Right lobe of liver (tissue), 6 donors: ENCODE data around the gene TRIM66. TPM values are rescaled to one million over a fixed set of nuclear protein-coding genes. Genes with fewer than 3 reads are reported as not detected.

Experiments
- ATAC-seq, 4 donors: fragments of 200-7000 bp; cut with Tn5 transposase; one replicate each; pipeline ENCODE4 v1.9.1; 2020; ENCODE audit warnings: mild to moderate bottlenecking in 4 of 4, moderate library complexity in 4 of 4
- DNase-seq, 3 donors: peaks; one replicate each; pipeline ENCODE4 v3.0.0-alpha.2; 2020
- H3K27ac ChIP-seq, 3 donors: fragments of 200-600 bp; one replicate each; pipeline ENCODE4 v1.8.0; 2022
- H3K27me3 ChIP-seq, 2 donors: fragments of 200-600 bp; one replicate each; pipeline ENCODE4 v1.8.0; 2022
- H3K36me3 ChIP-seq, 4 donors: fragments of 200-600 bp; sonication (generic) in 1 of 4; one replicate each; pipeline versions ENCODE4 v1.5.1 to v1.8.0; 2017 to 2022; ENCODE audit warnings: control low read depth in 1 of 4
- H3K4me1 ChIP-seq, 4 donors: fragments of 200-600 bp; sonication (generic) in 1 of 4; one replicate each; pipeline versions ENCODE4 v1.5.1 to v1.8.0; 2017 to 2022; ENCODE audit warnings: control low read depth in 1 of 4
- H3K4me3 ChIP-seq, 3 donors: fragments of 200-600 bp; one replicate each; pipeline ENCODE4 v1.8.0; 2022
- H3K9me3 ChIP-seq, 4 donors: fragments of 200-600 bp; sonication (generic) in 1 of 4; one replicate each; pipeline versions ENCODE4 v1.5.1 to v1.8.0; 2017 to 2022; ENCODE audit warnings: control low read depth in 1 of 4
- CTCF ChIP-seq, 4 donors: fragments of 200-600 bp in 3 of 4; fragments of 450-650 bp in 1 of 4; IDR thresholded peaks; one replicate each; pipeline versions ENCODE4 v1.5.1 to v1.8.0; 2016 to 2022; ENCODE audit warnings: antibody characterized with exemption in 4 of 4, mild to moderate bottlenecking in 2 of 4
- POLR2A ChIP-seq: fragments of 450-650 bp; IDR thresholded peaks from one replicate; pipeline ENCODE4 v1.6.1; 2017; ENCODE audit warnings: antibody characterized with exemption, mild to moderate bottlenecking
- WGBS: methylation state at CpG from one replicate; pipeline ENCODE4 v1.1.6; 2018; ENCODE audit warnings: low coverage, low lambda C conversion rate; ENCODE audit not compliant: insufficient coverage; ENCODE audit errors: missing lambda C conversion rate; 5-methylcytosine and 5-hydroxymethylcytosine counted together
- intact Hi-C, 2 donors: fragments of 100-400 bp; cut with DNase I; formaldehyde crosslinking; loops; one replicate each; pipeline versions ENCODE4 v1.11.2 to v1.14.1; 2022
- total RNA-seq, 6 experiments: library from RNA; depleted of rRNA in 2 of 6; stranded (reverse); fragments of >200 nt in 2 of 6; fragmentation: NEBNext Ultra II Directional in 3 of 6; extraction: Animal tissue kit (Norgen Biotek cat#: 25700) in 3 of 6; gene quantifications; one replicate each; pipeline versions ENCODE4 v1.1.0 to v1.2.4, GENCODE V29; 2016 to 2023
- donor health status: DM: no; HTN: yes; CAD: no.
- donor health status: DM: no; HTN: no; CAD: no.
- donor health status: DM: no; HTN: no; CAD: no.
- donor health status: DM: no; HTN: yes; CAD: no.
- donor health status: DM: no; HTN: yes; CAD: no.

The TRIM66 gene
- total RNA-seq, 6 experiments from 2014 or later = 4.0 to 16.4 (median 6.9) TPM

DNA sequence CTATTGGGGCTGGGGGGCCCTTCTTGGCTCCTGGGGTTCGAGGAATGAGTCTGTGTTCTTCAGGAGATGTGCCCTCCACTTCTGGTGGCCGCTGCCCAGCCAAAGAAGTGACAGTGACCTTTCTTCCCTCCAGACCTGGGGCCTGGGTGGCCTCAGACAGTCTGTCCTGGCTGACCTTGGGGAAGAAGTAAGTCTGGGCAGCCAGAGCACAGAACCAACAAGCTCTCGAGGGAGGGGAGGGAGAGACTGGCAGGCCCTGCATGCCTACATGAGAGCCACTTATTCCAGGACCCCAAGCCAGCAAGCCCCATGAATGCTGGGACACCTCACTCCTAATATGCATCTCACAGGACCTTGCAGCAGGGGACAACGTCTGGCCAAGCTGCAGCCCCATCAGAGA is 61.3 kb downstream of the TRIM66 start:
- peaks cover 0 to 61% (median 31%) of the 10 kb centered on the region in 4 donors for H3K36me3 ChIP-seq
- no CpG with 5 or more reads among the region's 4 CpGs for WGBS
- intact Hi-C loops = no loop called here

GRCh38 chr11:8617063-8617462 is 65.4 kb downstream of the TRIM66 start:
- intact Hi-C loops = no loop called here
- DNase-seq = no peak
- Histone ChIP-seq H3K27me3 (no peaks in the 10 kb centered on the region), H3K4me3 (no peak overlapping the region), H3K36me3 (peaks cover 0 to 37% (median 13%) of the 10 kb centered on the region in 4 donors), H3K9me3 (no peaks in the 10 kb centered on the region), H3K4me1 (no peaks in the 10 kb centered on the region), H3K27ac (no peak overlapping the region)
- WGBS = no CpG with 5 or more reads among the region's 2 CpGs
- no peak for ATAC-seq
- TF ChIP-seq POLR2A (no peak), CTCF (IDR thresholded peaks at IDR 0.05) (no peak)

More for the DNA sequence above, 61.3 kb downstream of the TRIM66 start:
- H3K27me3 ChIP-seq = no peaks in the 10 kb centered on the region
- H3K4me3 ChIP-seq = no peak overlapping the region
- TF ChIP-seq POLR2A (no peak), CTCF (IDR thresholded peaks at IDR 0.05) (no peak)
- H3K27ac ChIP-seq = no peak overlapping the region
- DNase-seq (no peak), ATAC-seq (no peak)
- H3K9me3 ChIP-seq = no peaks in the 10 kb centered on the region
- no peaks in the 10 kb centered on the region for H3K4me1 ChIP-seq

DNA sequence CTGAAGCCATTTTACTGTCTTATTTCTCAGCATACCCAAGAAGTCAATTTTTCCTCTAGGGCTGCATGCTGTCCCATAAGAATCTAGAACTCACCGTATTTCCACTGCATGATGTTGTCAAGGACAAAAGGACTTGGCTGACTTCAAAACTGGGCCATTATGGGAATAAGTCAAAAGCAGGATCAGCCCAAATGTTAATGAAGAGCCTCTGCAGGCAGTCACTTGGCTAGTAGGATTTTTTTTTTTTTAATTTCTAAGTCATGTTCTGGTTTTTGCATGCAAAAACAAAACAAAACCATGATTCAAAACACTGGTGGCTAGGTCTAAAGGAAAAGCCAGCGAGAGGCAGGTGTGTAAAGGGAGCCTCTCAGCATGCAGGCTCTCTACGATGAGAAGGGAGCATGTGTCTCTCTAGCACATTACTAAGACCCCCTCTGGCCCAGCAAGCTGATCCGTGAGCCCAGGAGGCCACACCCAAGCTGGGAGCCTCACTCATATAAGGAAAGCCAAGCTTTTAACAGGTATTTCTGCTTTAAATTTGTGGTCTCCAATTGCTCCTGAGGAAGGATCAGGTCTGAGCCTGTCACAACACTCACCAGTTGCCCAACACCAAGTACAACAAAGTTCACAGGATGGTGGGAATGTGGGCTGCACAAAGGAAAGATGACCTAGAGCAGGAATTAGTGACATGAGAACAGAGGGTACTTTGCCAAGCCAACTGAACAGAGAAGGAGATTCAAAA is 67.0 kb downstream of the TRIM66 start:
- intact Hi-C loops = no loop called here
- H3K9me3 ChIP-seq = no peaks in the 10 kb centered on the region
- H3K27ac ChIP-seq = no peak overlapping the region
- H3K4me1 ChIP-seq = no peaks in the 10 kb centered on the region
- WGBS = 89% methylated on average over 3 of the region's 4 CpGs
- H3K36me3 ChIP-seq = peaks cover 0 to 24% (median 6%) of the 10 kb centered on the region in 4 donors
- TF ChIP-seq CTCF (IDR thresholded peaks at IDR 0.05) (no peak), POLR2A (no peak)
- no peaks in the 10 kb centered on the region for H3K27me3 ChIP-seq
- no peak for ATAC-seq
- no peak overlapping the region for H3K4me3 ChIP-seq
- no peak for DNase-seq

DNA sequence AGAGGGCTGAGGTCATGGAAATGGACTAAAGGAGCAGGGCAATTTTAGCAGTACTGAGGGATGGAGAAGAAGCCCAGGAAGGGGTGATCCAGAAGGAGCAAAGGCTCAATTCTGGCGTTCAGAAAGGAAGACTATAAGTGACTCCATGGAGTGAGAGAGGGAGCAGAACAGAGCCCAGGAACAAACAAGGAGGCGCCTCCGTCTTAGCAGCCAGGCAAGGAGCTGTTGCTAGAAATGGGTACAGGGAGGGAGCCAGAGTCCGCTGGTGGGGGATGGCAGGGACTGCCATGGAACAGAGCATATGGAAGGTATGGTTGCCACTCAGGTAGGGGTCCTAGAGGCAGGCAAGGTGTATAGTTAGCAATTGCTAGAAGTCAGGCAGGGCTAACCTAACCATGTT is 68.0 kb downstream of the TRIM66 start:
- H3K27me3 ChIP-seq = no peaks in the 10 kb centered on the region
- 100% methylated on average over 1 of the region's 4 CpGs for WGBS
- H3K4me3 ChIP-seq = no peak overlapping the region
- peaks cover 0 to 18% (median 4%) of the 10 kb centered on the region in 4 donors for H3K36me3 ChIP-seq
- DNase-seq = no peak
- H3K4me1 ChIP-seq = no peaks in the 10 kb centered on the region
- H3K9me3 ChIP-seq = no peaks in the 10 kb centered on the region
- intact Hi-C loops = no loop called here
- TF ChIP-seq CTCF (IDR thresholded peaks at IDR 0.05) (no peak), POLR2A (no peak)
- no peak for ATAC-seq
- H3K27ac ChIP-seq = no peak overlapping the region
